ENCODE results near the gene OSGEPL1. TPM values are rescaled to one million over a fixed set of nuclear protein-coding genes. Genes with fewer than 3 reads are reported as not detected.
"Not testable (repeated sequence)": the region's sequence is repeated elsewhere in the genome, so short reads cannot be mapped to it uniquely, and the experiment has no call there.

Gene OSGEPL1, protein sequence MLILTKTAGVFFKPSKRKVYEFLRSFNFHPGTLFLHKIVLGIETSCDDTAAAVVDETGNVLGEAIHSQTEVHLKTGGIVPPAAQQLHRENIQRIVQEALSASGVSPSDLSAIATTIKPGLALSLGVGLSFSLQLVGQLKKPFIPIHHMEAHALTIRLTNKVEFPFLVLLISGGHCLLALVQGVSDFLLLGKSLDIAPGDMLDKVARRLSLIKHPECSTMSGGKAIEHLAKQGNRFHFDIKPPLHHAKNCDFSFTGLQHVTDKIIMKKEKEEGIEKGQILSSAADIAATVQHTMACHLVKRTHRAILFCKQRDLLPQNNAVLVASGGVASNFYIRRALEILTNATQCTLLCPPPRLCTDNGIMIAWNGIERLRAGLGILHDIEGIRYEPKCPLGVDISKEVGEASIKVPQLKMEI
- total RNA-seq = 7.3 and 8.0 TPM in 2 replicates

DNA sequence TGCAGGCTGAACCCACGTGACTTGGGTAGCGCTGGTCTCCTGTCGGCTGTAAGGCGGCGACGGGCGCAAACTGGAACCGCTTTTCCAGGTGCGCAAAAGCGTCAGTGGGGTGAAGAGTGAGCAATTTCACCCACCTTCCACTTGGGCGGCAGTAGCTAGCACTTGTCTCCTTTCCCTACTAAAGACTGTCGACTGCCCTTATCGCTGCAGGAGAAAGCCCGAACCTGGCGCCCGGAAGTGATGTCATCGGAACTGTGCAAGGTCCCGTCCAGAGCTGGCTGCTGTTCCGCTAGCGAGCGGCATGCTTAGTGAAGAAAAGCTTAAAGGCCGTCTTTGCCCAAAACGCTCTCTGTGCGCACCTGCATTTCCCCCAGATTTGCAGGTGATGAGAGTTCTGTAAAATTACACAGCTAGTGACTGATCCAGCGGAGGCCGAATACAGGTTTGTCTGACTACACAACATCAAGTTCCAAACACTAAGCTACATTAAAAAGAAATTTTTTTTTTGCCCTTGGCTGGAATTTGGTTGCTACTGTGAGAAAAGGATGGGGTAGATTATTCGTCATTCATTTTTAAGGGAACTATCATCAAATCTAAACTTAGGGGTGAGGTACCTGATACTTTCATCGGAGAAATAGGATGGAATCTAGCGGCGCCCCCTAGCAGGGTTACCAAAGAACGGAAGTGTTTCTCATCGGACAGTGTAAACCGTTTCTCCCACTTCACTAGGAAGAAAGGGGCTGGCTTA is at the start of gene OSGEPL1:
Gene OSGEPL1 (minus strand): TSS at position 242 of the 748 bp plus-strand sequence. CDS start 1,152 bp downstream, outside the sequence.
- DNase-seq (ENCODE audit: low read depth) = peak; percentile 87

DNA sequence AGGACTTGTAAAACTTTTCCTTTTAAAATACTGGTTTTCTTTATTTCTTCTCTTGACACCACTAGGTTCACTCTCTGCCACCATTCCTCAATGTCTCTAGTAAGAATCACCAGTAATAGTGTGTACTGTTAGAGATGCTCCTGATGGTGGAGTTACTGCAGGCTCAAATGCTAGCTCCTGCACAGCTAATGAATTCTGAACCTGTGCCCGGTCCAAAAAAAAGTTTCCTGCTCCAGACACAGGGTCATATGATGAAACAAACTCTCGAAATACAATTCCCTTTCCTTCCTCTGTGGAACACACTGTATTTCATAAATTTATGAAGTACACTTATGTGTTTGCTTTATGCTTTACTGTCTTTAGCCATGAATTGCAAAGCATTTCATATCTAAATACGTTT is 40.8 kb upstream of the OSGEPL1 start:
- DNase-seq (ENCODE audit: low read depth) = no peak

DNA sequence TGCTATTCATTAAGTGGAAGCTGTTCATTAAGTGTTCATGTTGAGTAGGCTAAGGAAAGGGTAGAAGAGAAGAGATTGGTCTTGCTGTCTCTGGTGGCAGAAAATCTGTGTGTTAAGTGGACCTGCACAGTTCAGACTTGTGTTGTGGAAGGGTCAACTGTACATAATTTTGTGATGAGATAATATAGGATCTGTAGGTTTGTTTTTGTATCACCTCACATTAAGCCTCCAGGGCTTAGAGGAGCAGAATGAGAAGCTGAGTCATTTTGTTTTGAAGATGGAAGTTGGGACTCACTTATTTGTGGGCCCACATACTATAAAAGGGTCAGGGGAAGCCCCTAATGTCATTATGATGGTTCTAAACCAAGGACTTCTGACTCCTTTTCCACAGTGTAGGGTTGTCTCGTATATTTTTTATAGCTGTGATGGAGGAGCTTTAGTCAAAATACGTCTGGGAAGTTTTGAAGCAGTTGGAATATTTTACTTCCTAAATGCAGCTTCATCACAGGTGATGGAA is 39.9 kb upstream of the OSGEPL1 start:
- DNase-seq (ENCODE audit: low read depth) = no peak

DNA sequence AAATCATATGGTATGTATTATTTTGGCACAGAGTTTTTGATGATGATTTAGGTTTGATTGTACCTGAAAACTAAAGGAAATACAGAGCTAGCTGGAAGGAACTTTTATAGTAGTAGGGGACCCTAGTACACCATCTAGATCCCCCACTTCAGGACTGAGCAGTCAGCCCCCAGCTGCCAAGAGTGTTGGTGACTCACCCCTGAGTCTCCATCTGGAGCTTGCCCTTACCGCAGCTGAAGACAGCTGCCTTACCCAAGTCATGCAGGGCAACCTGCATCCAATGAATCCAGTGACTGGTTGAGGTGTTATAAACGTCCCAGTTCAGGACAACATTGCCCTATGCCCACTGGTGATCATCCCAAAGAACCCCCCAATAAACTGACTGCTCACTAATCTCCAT is 36.9 kb upstream of the OSGEPL1 start:
- peak; percentile 12 for DNase-seq (ENCODE audit: low read depth)

DNA sequence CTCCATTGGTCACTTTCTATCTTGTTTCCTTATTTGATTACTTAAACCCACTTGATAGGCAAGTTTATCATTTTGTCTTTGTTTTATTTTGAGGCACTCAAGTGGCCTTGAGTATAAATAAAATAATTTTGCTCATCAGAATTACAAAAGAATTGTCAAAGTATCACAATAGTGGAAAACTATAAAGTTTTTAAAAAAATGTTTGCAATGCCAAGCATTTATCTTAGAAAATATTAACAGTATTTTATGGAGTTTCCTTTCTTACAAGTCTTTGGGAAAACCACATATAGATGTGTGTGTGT is 36.4 kb upstream of the OSGEPL1 start:
- no peak for DNase-seq (ENCODE audit: low read depth)

DNA sequence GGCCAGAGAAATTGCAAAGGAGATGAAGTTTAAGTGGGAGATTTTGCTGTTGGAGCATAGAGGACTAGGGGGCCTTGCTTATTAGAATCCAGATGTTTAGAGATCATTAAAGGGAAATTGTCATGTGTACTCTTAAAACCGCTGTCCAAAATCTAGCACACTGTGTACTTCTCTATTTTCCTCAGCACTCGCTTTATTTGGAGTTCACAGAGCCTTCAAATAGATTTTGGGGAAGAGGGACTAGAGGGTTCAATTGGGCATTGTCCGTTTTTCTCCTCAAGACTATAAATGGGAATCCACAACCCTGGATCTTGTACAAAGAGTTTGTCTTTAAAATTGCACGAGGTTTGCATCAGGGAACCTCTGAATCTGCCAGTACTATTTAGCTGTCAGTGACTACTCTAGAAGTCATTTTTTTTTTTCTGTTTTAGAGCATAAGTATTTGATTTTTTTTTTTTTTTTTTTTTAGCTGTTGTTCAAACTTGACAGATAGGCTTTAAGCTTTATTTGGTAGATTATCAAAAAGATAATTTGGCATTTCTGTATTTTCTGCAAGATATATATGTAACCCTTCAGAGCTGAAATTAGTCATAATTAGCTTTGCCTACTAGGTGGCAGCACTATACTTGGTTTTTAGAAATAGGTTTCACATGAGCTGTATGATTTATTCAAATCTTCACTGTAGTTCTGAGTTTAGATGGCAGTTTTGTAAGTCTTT is 35.9 kb upstream of the OSGEPL1 start:
- DNase-seq (ENCODE audit: low read depth) = peak; percentile 61

DNA sequence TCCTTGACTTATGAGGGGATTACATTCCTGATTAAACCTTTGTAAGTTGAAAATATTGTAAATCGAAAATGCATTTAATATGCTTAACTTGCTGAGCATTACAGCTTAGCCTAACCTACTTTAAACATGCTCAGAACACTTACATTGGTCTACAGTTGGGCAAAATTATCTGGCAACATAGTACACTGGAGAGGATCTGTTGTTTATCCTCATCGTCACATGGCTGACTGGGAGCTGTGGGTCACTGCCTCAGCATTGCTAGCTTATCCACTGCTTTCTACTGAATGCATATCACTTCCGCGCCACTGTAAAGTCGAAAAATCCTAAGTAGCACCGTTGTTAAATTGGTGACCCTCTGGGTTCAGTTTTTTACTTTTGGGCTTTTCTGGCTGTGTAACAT is 35.3 kb upstream of the OSGEPL1 start:
- DNase-seq (ENCODE audit: low read depth) = no peak

DNA sequence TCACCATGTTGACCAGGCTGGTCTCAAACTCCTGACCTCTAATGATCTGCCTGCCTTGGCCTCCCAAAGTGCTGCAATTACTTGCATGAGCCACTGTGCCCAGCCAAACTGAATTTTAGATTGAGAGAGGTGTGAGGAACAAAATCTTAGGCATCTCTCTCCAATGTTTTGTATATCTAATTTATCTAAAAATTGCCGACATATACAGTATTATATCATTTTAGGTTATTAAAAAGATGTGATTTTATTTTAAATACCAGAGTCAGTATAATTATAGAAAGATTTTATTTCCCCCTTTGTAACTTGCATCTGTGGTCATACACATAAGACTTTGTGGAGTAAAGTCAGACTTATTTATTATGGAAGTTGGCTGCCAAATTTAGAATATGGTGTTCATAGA is 31.7 kb upstream of the OSGEPL1 start:
- no peak for DNase-seq (ENCODE audit: low read depth)

DNA sequence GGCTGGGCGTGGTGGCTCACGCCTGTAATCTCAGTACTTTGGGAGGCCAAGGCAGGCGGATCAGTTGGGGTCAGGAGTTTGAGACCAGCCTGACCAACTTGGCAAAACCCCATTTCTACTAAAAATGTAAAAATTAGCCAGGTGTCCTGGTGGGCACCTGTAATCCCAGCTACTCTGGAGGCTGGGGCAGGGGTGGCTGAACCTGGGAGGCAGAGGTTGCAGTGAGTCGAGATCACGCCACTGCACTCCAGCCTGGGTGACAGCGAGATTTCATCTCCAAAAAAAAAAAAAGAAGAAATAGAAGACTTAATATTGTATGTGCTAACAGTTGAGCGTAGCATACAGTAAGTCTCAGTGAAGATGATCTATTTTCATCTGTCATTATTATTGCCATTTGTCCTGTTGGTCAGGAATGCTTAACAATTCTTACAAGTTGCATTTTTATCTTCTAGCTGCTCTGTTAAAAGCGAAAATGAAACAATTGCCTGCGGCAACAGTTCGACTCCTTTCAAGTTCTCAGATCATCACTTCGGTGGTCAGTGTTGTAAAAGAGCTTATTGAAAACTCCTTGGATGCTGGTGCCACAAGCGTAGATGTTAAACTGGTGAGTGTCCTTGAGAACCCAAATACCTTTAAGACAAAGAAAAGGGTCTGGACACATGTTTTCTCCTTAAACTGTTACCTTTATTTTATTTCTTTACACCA is 28.9 kb upstream of the OSGEPL1 start:
- DNase-seq (ENCODE audit: low read depth) = no peak

DNA sequence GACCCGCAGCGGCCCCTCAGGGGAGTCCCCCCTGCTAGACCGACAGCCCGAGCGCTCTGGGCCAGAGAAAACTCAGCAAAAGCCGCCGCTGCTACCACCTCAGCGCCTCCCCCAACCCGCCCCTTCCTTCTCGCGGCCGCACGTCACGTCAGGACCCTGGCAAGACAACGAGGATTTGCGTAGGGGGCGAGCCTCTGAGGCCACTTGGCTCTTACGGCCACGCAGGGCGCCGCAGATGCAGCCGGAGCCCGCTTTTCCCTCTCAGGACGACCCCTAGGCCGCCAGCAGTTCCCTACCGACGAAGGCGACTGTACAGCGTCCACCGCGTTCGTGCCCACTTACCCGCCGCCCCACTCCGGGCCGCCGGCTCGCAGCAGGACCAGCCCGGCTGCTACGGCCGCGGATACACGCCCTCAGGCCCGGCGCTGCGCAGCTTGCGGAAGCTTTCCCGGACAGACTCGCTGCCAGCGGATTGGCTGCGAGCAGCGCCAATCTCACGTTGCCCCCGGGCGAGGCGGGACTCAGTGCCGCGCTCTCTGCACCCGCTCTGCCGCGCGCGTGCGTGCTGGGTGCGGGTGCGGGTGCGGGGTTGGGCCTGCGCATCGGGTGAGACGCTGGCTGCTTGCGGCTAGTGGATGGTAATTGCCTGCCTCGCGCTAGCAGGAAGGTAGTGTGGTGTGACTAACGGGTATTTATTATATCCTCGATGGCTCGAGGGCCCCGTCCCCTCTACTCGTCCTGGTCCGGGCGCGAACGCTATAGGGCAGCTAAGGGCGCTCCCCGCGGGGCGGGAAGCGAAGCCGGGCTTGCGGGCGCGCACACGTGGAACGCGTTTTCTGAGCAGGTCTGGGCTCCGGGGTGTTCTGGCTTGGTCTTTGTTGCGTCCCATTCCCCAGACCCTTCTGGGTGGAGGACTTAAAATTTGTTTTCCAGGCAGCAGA is 21.6 kb upstream of the OSGEPL1 start, which contains the start of the genes ORMDL1 and PMS1:
Gene ORMDL1 (minus strand): TSS at position 413 of the 941 bp plus-strand sequence. CDS start 1,744 bp downstream, outside the sequence.
Gene PMS1 (plus strand): TSS at position 524 of the 941 bp plus-strand sequence. CDS start 7,360 bp downstream, outside the sequence.
- DNase-seq (ENCODE audit: low read depth) = peak; percentile 85

DNA sequence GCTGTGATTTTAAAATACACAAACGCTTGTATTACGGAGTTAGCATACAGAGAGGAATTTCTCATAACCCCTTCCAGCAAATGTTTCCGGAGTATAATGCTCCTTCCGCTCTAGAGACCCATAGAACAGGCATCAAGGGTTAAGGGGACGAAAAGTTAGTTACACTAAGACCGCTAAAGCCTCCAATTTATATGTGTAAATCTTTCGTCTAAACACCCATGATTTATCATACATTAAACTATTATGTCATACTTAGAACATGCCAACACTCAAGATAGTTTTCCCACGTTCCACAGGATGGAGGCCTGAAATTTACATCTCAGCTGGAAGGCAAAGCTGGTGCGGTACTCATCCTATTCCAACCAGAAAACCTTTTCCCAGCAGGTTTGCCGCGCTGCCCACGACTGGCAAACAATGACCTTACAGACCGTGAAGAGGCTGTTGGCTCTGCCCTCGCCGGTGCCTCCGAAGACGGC is 20.9 kb upstream of the OSGEPL1 start:
- DNase-seq (ENCODE audit: low read depth) = peak; percentile 41

DNA sequence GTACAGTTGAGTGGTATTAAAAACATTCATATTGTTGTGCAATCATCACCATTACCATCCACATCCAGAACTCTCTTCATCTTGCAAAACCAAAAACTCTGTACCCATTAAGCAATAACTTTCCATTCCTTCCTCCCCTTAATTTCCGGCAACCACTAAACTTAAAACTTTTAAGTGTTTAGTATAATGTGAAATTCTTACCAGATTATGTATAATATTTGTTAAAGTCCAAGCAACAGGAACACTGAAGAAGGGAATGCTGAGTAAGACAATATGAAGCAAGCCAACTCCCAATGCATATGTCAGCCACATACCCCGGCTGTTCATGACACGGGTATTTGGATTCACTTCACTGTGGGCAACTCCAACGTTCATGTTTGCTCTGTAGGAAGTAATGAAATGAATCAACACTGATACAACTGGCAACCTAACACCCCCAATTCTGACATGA is 19.7 kb upstream of the OSGEPL1 start:
- DNase-seq (ENCODE audit: low read depth) = no peak

DNA sequence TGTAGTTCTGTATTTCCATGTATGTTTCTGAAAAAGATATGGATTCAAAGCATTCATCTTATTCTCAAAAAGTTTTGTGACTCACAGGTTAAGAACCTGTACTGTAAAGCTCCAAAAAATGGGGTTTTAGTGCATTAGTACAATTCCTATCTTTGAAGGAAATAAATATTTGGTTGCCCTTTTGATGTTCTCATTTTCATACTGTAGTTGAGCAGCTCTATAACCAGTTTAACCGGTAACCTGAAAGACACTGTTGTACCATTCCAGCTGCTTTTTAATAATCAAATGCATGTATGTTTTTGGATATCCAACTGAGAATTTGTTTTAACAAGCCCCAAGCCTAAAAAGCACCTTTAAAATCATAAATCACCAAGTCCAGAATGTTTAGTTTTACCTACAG is 9.6 kb upstream of the OSGEPL1 start:
- no peak for DNase-seq (ENCODE audit: low read depth)

DNA sequence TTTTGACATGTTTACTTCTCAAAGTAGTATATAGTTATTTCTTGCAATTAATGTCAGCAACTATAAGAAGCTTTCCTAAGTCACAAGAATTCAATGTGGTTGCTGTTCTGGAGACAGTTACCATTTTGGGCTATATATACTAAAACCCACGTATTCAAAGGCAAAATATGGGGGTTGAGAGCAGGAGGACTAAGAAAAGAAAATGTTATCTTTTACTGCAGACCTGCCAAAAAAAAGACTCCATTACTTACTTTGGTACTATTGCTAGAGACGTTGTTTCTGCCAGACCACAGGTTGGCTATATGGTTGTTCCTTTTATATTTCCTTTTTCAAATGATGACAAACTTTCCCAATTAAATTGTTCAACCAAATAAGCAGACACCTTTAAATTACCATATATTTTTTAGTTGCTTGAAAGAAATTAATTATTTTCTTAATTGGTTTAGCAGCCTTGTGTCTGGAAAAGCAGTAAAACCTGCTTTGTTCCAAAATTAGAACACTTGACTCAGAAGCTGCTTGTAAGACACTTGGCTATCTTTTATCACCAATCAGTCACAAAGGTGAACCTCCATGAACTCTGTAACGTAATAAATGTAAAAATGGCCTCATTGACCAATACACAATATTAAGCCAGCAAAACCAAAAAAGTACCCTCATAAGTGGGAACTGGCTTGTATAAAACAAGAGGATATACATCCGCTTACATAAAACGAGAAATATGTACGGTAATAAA is 8.2 kb upstream of the OSGEPL1 start:
- DNase-seq (ENCODE audit: low read depth) = no peak

DNA sequence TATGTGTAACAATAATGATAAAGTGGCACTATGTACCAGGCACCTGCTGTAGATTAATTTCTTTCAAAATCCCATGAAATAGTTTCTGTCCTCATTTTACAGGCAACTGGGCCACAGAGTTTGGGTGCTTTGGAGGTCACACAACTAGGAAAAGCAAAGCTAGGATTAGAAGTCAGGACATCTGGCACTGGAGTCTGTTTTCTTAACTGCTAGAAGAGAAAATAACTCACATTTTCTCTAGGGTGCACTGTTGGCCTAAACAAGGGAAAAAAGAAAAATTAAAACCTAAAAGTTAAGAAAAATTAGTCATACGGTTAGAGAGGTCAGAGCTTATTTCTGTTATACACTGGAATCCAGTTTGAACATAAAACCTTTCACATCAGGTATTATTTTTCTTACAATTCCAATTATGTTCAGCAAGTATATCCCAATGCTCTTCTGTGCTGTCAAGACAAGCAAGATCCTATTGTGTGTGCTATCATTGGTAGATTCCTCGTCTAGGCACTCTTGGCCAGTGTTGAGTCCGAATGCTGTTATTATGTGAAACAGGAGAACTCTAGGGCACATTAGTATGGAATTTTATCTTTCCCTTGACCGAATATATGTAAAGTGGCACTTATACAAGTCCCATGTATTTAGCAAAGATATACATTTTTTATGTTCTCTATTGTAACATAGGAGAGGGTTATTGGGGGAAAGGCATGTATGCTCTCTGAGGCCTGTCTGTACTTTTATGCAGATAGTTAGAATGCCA is 1.5 kb upstream of the OSGEPL1 start:
- DNase-seq (ENCODE audit: low read depth) = no peak

DNA sequence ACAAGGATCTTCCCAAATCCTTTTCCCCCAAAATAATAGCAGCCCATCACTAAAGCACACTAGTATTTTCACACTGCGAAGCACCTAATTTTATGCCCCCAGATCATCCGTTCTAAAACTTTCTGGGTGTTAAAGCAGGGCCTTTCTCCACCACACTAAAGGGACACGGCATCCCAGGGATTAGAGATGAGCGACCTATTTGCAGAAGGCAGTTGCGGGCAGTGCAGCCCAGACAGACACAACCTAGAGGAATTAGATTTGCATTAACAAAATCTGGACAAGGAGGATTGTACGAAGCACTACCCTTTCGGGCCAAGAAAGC is 402 bp downstream of the OSGEPL1 start:
- no peak for DNase-seq (ENCODE audit: low read depth)

DNA sequence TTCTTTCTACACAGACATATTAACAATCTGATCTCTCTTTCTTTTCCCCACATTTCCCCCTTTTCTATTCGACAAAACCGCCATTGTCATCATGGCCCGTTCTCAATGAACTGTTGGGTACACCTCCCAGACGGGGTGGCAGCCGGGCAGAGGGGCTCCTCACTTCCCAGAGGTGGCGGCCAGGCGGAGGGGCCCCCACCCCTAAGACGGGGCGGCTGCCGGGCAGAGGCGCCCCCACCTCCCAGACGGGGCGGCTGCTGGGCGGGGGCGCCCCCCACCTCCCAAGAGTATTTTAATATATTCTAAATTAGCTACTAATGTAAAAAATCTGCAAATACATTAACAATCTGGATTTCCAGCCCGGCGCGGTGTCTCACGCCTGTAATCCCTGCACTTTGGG is 2.4 kb downstream of the OSGEPL1 start:
- DNase-seq (ENCODE audit: low read depth) = not testable (repeated sequence)

DNA sequence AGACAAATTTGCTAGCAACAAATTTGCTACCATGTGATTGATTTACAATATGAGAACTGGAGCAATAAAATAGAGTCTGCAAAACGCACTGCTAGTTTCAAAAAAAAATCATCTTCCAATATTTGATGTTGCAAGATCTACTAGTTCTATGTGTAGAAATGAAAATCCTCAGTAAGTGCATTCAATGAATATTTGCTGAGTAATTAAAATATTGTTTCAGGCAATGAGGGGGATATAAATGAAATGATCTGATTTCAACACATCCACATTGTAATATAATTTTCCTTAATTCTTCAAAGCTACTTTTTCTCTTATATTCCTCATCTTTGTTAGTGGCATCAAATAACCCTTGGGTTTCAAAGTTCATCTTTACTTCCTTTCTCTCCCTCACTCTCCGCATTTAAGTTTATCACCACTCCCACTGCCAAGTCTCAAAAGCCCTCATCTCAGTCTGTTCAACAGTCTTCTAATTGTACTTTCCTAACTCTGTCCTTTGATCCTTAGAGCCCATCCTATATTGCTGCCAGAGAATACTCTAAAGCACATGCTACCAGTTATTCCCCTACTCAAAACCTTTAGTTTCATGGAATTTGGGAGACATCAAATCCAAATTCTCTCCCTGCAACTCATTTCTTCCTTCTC is 6.2 kb downstream of the OSGEPL1 start:
- no peak for DNase-seq (ENCODE audit: low read depth)

Measured in renal cortical epithelial cell (primary cell).